Hypothalamus (tissue), 51 donors: ENCODE data around the gene SPTSSB.

Source experiments
- DNase-seq, 51 donors: peaks; one replicate each; lab custom pipeline; 2025; lab: John Stamatoyannopoulos, UW

SPTSSB gene, protein sequence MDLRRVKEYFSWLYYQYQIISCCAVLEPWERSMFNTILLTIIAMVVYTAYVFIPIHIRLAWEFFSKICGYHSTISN

DNA sequence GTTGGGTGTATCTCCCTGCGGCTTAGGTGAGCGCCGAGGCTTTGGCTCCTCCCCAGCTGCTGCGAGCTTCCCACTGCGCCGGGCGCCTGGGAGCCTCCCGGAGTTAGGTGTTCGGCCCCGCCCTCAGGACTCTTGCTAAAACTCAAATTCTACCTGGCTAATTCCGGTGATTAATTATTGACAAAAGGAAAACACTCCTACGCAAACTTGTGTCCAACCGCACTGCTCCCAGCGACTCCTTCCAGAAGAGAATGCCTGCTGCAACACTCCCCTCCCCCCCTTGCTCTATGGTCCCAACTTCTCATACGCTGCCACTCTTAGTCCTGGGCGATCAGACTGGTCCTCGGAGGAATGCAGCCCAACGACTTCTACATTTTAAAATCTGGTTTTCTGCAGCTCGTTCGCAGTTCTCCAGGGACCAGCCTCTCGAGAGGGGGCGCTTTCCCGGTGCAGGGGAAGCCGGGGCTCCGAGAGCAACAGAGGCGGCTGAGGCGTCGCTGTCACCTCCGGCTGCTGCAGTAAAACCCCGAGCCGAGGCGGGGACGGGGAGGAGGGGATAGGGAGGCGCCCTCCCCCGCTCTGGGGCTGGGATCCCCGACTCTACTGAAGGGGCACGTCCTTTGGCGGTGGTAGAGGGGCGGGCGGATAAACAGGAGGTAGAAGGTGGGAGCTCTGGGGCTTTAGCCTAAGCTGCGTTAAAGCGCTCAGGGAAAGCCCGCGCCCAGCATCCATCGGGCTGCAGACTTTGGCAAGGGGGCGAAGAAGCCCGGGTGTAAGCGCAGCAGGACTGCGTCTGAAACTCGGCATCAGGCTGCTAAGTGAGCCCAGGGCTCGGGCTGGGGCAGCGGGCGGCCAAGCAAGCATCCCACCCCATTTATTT lies at the start of gene SPTSSB:
SPTSSB (minus strand) TSS at position 77 of the 880 bp plus-strand sequence. CDS start 25,194 bp downstream, outside the sequence.
- peak in 40 of 51 donors; percentile 1 to 74 (median 28) for DNase-seq

DNA sequence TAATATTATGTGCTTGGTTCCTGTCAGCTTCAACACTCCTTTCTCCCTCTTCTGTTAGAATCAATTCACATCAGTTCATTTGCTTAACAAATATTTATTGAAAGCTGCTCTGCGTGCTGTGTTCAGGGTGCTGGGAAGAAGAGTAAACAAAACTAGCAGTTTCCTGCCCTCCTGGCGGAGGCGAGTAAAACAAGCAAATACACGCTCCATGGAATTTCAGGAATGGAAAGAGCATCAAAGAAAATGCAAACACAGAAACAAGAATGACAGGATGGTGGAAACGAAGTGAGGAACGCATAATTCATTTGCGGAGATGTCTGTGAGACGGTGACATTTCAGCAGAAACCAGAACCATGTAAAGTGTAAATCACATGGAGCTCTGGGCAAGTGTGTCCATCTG lies 49.4 kb upstream of the SPTSSB start:
- no peak for DNase-seq

DNA sequence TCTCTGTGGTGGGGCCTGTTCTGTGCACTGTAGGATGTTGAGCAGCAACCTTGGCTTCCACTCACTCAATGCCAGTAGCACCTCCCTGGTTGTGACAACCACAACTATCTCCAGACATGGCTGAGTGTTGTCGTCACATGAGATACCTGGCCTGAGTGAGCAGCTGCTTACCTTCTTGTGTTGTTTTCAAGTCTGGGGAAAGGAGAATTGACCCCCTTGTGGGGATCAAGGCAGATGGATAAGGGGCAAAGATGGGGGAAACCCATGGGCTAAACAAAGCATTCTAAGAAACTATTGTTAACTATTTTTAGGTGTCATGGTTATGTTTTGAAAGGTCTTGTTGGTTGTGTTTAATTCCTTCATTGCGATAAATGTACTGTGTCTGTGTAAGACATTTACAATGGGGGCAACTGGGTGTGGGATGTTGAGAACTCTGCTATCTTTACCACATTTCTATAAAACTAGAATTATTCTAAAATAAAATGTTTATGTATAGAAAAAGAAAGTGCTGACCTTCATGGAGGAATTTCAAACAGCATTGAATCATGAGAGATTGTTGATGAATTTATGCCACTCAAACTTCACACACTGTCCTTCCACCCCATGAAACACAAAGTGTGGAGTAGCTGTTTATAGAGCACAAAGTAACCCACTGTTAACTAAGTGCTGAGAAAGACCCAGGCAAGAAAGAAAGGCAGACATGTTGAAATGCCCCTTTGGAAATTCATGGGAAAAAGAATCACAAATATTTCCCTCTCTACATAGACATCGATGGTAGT lies 48.4 kb upstream of the SPTSSB start:
- no peak for DNase-seq

DNA sequence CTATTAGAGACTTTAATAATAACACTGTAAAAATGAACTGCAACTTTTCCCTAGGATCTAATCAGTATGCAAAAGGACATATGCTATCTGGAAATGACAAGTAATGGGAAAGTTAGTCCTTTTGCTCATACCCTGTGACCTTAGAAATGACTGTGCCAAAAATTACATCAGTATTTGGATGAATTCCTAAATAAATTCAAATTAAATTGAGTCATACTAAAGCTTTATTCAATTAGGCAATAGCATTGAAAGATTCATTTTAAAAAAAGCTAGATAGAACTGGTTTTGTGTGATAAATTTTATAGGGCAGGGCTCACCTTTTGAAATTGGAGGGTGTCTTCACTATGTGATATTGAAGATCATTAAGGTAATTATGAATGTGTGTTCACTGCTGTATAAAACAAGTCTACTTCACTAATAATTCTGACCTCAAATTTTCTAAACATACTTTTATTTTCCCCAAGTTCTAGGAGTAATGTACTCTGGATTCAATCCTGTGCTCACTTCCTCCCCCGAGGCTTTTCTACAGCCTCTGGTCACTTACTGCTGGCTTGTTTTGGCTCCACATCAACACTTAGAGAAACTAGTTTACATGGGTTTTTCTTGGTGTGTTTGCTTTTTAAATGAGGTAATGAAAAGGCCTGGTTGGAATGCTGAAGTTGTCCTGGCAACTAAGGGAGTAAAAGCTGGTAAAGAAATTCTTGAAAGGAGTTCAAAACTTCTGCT lies 44.4 kb upstream of the SPTSSB start:
- DNase-seq: no peak

DNA sequence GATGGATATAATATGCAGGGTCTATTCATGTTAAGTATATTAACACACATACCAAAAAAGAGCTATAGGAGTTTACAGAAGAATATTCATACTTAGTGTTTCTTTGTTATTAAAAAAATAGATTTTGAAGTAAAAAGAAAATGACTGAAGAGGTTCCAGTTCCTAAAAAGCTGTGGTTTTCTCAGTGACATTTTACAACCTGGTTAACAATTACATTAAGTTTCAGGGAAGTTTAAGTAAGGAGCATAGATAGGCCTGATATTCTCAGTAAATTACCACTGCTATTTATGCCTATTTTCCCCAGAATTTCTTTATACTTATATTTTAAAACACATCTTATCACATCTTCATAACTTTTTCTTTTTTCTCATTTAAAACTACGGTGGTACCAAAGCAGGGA lies 43.6 kb upstream of the SPTSSB start:
- DNase-seq: no peak

DNA sequence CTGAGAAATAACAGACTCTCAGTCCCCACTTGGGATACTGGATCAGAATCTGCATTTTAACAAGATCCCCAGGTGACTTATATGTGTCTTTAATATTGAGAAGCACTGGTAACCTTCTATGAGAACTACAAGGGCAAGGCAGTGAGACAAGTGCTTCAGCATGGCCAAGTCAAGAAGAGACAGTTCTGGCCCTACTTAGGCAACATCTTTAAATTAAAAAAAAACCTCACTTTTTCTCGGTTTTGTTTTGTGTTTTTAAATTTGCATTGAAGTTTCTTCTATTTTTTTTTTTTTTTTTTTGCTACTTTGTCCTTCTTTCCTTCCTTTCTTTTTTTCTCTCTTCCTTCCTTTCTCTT lies 42.5 kb upstream of the SPTSSB start:
- DNase-seq: no peak

DNA sequence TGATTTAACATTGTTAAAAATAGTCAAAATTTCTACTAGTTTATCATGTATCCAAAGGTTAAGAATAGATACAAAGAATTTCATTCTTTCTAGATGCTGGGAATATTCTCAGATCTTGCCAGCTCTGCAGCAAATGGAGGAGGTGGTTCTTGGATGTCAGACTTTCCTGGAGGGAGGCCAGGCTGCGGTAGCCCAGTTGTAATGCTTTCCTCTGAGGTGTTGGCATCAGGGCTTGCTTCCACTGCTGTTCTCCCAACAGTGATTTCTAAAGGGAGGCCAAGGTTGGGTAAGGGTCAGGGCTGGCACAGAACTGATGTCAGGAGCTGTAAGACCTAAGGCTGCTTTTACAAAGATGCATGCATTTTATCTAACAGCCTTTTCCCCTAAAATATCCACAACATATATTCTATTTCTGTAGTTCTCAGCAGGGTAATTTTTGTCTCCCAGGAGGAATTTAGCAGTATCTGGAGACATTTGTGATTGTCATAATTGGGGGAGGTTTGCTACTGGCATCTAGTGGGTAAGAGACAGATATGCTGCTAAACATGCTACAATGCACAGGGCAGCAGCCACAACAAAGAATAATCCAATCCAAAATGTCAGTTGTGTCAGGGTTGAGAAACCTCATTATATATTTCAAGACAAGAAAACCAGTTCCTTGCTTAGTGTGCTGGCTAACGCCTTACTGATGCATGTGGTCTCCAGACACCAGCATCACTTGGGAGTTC lies 42.0 kb upstream of the SPTSSB start:
- DNase-seq: peak in 18 of 51 donors; percentile 2 to 63 (median 20)

DNA sequence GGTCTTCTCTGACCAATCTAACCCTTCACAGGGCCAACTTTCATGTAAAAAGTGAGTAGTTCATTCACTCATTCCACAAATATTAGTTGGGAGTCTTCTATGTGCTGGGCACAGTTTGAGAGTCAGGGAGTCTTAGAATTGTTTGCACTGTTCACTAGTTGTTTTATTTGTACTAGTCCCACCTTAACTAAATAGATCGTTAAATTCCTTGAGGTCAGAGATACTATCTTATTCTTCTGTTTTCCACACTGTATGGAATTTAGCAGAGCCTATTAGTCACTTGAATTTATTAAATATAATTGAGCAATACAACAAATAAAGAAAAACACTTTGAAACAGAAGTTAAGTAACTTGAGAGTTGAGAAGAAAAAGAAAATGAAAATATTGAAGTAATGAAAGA lies 40.8 kb upstream of the SPTSSB start:
- DNase-seq: no peak

DNA sequence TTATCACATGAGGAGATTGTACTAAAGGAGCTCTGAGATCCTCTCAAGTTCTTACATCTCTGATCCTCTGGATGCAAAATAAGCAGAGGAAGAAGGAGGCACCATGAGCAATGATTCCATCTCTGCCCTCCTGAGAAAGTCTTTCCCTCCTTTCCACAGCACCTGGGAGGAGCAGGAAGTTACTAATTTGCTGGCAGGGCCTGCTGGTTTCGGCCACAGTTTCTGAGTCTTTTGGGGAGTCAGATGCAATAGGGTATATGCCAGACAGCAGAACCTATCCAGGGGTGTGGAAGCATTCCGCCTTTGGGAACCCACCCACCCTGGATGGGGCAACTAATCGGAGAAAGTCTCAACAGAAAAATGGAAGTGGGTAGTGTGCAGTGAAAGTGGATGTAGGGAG lies 38.5 kb upstream of the SPTSSB start:
- no peak for DNase-seq

DNA sequence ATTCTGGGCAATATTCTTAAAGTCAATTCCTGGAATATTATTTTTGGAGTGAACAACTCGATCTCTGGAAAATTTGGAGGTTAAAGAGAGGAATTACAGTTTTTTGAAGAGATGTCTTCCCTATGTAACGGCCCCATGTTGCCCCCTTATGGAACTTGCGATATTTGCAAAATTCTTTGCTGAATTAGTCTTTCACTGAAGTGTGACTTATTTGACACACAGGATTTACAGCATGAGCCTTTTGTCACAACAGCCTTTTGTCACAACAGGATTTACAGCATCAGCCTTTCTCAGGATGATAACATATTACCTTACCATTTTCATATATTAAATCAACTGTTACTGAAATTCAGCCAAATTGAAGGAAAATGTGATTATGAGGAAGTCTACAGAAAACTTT lies 37.8 kb upstream of the SPTSSB start:
- DNase-seq: peak in 6 of 51 donors; percentile 0 to 23 (median 5)

DNA sequence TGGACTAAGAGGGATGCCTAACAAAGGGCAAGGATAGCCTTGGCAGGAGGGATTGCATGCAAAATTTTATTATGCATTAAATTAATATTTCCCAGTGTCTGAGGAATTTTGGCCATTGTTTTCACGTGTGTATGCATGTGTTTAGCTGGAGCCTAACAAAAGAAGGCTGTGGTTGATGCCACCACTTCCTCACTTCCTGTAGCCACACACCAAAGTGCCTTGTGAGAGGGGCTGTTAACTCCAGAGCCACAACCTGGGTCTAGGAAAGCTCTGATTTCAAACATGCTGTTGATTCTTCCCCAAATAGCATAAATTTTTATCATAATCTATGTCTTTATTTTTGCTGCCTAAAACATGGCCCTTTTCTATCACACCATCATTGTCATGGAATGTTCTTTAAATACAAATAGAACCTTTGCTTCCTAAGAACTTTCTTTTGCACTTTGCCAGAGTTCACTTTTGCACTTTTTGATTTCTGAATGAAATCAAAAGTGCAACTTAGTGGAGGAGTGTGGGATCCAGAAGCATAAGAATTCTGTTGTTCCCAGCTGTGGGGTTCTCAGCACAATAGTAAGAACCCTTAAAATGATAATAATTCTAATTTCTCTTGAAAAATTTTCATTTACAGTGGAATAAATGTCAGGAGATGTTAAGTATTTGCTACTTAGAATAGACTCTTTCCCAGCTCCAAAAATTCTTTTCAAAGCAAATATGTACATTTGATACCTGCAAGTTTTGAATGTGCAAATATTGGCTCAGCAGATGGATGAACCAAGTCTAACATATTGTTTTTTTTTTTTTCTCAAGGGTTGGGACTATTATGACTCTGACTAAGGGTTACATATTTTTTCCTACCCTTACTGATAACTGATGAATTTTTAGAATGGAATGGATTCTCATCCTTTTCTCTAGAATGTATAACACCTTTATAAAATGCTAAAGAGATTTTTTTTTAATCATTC lies 35.6 kb upstream of the SPTSSB start:
- DNase-seq: no peak

DNA sequence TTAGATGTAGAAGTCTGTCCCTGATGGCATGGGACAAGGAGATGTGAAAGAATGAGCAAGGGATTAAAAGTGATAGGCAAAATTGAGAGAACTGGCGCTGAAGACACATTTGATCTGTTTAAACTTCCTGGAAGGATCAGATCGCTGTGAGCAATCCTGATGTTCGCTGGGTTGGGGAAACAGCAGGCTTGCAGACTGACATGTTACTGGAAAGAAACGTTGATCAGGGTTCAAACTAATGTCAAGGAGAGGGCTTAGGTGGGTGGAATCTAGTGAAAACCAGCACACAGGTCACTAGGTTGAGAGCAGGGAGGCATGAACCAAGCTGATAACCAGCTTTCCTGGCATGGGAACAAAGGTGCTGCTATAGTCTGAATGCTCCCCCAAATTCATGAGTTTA lies 34.5 kb upstream of the SPTSSB start:
- DNase-seq: no peak

DNA sequence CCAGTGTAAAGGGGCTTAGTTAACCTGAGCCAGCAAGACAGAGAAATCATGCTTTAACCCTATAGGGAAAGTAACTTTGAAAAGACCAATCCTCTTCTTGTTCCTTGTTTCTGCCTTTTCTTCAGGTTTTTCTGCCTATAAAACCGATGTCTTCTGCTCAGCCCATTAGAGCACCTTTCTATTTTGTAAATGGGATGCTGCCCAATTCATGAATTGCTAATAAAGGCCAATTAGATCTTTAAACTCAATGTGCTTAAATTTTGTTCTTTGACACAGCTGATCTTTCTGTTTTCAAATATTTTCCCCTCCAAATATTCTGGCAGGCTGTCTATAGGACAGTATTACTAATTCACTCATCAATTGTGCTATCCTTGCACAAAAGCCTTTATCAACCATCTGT lies 33.8 kb upstream of the SPTSSB start:
- DNase-seq: no peak

DNA sequence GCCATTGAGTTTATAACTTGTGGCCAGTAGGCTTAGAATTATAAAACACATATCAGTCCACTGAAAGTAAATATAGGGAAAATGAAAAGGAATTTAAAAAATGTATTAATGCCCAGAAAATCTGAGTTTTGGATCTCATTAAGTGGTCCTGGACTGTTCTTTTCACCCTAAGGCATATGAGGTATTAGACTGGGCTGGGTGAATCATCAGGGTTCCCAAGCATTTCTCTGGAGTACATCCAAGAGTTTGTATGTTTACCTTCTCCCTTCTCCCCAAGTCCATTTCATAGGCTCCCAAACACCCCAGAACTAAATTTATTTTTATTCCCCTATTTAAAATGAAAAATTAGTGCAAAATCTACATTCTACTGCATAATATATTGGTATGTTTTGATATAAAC lies 31.9 kb upstream of the SPTSSB start:
- no peak for DNase-seq

DNA sequence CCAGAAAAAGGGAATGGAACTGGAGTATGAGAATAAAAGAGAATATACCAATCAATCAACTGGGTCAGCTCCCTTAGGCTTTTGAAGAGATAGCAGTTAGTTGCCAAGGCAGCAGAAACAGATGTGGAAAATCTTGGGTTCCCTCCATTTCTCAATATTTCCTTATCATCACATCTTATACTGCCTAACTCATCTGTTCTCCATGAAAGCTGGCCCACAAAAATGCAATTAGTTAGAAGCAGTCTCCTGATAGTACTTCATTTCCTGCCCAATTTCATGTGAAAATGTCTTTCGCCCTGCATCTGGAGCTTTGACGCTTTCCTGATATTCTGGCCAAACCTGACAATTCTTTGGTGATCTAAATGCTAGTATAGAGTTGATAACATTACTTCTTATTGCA lies 30.1 kb upstream of the SPTSSB start:
- DNase-seq: no peak

DNA sequence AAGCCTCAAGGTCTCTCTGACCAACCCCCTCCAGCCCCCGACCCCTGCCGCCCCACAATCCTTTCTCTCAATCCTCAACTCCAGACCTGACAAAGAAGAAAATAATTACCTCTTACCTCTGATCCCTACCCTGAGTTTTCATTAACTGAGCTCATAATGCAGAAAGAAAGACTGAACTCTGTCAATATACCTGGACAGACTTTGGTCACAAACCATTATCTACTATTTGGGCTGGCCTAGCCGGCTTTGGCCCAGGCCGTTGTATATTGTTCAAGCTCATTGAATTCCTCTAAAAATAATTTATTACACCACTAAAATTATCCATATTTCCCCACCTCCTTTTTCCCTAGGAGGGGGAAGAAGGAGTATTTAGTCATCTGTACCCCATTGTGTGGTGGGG lies 29.3 kb upstream of the SPTSSB start:
- no peak for DNase-seq

DNA sequence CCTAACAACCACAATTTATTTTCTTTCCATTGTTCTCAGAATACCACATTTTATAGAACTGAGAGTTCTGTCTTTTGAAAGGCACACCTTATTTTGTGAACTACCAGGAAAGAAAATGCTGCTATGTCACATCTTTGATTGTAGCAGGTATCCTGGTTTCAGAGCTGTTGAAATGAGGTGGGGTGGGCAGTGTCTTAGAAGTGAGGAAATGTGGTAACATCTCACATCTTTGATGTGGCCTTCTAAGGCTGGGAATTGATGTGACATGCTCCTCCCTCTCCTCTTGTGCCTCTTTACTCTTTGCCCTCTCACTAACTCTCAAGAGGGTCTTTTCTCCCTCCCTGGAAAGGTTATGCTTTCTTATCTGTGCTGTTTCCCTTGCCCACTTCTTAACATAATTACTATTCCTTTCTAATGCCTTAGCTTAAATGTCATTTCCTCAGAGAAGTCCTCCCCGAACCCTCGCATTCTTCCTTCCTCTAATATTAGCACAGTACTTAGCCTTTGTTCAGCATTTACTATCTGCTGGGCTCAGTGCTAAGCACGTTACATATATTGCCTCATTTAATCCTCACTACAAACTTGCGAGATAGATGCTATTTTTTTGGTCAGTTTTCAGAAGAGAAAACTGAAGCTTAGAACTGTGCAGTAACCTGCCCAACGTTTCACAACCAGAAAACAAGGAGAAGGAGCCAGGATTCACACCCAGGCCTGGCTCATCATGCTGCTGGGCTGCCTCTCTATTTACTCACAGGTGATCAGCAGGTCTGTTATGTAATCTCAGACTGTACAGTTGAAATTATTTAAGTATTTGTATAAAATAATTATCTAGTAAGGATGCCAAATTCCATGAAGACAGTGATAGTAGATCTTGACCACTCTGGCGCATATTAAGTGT lies 24.0 kb upstream of the SPTSSB start:
- DNase-seq: no peak

DNA sequence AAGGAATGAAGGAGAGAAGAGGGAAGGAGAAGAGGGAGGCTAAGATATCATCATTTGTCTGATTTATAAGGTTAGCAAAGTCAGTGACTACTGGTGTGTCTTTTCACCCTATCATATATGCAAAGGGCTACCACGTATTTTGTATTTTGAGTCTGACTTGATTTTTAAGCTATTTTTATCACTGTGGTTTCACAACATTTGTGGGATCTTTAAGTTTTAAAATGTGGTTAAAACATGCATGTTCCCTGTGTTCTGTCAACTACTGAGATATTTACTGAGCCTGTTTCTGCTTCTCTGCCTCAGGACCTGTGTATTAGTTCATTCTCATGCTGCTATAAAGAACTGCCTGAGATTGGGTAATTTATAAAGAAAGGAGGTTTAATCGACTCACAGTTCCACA lies 22.5 kb upstream of the SPTSSB start:
- DNase-seq: no peak
